ENCODE measurements around the gene BTBD16.

DNA sequence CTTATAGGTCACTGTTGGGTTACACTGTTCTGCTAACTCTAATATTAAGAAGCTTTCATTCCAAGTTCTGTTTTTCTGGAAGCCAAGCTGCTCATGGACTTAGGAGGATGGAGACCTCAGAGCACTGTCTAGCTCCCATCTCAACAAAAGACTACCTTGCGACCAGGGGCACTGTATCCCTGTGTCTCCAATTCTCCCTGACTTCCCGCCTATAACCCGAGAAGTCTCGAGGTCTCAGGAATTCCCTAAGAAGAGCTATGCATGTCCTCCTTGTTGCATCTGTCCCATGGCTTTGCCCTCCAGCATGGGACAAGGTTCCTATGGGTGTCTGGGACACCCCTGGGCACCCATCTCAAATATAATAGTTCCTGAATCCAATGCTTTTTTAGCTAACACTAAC lies 31.2 kb downstream of the BTBD16 start:
- TF ChIP-seq, protein P1, sequence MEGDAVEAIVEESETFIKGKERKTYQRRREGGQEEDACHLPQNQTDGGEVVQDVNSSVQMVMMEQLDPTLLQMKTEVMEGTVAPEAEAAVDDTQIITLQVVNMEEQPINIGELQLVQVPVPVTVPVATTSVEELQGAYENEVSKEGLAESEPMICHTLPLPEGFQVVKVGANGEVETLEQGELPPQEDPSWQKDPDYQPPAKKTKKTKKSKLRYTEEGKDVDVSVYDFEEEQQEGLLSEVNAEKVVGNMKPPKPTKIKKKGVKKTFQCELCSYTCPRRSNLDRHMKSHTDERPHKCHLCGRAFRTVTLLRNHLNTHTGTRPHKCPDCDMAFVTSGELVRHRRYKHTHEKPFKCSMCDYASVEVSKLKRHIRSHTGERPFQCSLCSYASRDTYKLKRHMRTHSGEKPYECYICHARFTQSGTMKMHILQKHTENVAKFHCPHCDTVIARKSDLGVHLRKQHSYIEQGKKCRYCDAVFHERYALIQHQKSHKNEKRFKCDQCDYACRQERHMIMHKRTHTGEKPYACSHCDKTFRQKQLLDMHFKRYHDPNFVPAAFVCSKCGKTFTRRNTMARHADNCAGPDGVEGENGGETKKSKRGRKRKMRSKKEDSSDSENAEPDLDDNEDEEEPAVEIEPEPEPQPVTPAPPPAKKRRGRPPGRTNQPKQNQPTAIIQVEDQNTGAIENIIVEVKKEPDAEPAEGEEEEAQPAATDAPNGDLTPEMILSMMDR (IDR thresholded peaks at IDR 0.05): no peak
- no peak for TF ChIP-seq POLR2A (IDR thresholded peaks at IDR 0.05)

Measured in testis (tissue), 2 donors.